Measurements from ENCODE around the gene GAPDH.

GRCh38 chr12:6548966-6549683 lies 14.8 kb downstream of the GAPDH start:
- TF ChIP-seq CTCF (optimal IDR thresholded peaks at IDR 0.05 in 1 of 3, IDR thresholded peaks at IDR 0.05 in 1 of 3, conservative IDR thresholded peaks at IDR 0.05 in 1 of 3; ENCODE audit: extremely low read depth in 1 of 3, insufficient read depth in 2 of 3, low read length in 3 of 3) (no peak), EZH2 (IDR thresholded peaks at IDR 0.05; ENCODE audit: low read length) (no peak)

Measured in keratinocyte (primary cell).